Measurements from ENCODE around the gene LGR4.
"Not testable (repeated sequence)": the region's sequence is repeated elsewhere in the genome, so short reads cannot be mapped to it uniquely, and the experiment has no call there.

LGR4 gene

GRCh38 chr11:27352781-27353180, 119.8 kb downstream of the LGR4 start:
- no peak for DNase-seq

DNA sequence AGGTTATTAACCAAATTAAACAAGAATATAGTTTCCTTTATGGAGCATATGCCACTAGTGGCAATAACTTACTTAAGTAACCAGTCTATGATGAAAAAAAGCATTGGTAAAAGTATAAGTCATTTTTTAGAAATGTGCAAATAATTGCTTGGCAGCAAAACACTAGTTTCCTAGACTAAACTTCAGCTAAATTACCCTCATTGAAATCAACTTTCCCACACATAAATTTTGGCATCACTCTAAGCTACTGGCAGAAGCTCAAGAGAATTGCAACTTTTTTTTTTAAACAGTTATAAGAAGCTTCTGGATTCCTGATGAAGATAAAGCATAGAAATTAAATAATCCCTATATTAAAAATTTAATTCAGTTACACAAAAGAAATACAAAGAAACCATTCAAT, 122.1 kb downstream of the LGR4 start:
- no peak for DNase-seq

- no peak for DNase-seq
Measured at GRCh38 chr11:27349919-27350318, 122.7 kb downstream of the LGR4 start.

DNA sequence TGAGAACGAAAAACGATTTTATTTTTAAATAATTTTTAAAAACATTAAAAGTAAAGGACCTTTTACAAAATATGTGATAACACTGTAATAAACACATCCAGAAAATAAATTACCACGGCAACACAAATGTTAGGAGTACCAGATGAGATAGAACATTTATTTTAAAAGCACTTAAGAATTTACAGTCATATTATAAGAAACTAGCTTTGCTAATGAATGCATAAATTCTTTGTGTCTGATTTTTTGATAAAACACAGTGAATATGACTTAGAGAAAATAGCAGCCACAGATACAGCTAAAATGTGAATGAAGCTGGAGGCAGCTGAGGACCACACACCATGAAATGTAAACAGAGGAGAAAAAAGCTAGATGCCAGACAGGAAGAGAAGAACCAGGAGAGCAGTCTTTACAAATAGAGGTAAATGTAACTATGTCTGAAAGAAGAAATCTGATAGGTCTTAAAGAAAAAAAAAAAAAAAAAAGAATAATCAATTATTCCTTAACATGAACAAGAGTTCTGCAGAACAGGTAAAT, 124.2 kb downstream of the LGR4 start:
- no peak for DNase-seq

- no peak for DNase-seq
Measured at GRCh38 chr11:27347359-27348339, 124.9 kb downstream of the LGR4 start.

- DNase-seq = no peak
Measured at GRCh38 chr11:27339941-27340340, 132.6 kb downstream of the LGR4 start.

GRCh38 chr11:27334764-27335163, 137.8 kb downstream of the LGR4 start:
- DNase-seq = not testable (repeated sequence)

- no peak for DNase-seq
Measured at GRCh38 chr11:27331981-27332380, 140.6 kb downstream of the LGR4 start.

DNA sequence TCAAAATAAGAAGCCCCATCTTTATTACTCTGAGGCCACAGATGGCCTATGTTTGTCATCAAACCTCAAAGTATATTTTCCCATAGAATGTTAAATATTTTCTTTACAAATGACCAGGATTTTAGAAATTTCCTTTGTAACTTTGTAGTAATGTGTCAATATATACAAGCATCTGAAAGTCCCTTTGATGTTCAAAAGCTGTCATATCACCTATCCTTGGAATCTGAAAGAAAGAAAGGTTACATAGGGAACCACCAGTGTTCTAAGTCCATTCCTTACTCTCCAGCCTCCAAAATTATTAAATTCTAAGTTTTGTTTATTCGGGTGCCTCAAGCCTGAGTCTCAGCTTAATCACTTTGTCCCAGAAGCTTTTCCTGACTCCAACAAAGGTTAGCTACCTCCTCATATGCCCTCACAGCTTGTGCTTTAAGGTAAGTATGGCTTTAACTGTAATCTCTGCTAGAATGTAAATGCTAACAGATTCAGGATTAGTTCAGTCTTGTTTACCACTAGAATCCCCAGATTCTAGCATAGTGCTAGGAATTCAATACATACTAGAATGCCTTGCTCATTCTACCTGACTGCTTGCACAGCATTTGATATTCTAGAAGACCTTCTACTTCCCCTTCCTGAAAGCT, 141.8 kb downstream of the LGR4 start:
- DNase-seq = no peak

GRCh38 chr11:27329867-27330632, 142.5 kb downstream of the LGR4 start:
- DNase-seq = no peak

DNA sequence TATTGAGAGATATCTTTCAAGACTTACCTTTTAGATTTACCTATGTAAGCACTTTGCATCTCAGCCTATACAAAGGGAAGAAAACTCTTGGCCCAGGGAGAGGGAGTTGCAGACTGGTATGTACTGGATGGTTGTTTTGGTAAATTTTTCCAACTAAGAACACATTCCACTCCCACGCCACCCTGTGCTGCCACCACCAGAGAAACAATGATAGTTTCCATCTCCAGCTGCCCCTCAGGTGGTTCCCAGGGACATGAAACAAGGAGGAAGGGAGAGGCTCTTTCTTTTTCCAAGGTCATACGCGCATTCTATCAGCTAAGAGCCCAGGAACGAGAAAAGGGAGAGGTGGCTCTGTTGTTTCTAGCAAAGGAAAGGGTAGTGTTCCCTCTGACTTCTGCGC, 144.0 kb downstream of the LGR4 start:
- DNase-seq = no peak

GRCh38 chr11:27327064-27327463, 145.5 kb downstream of the LGR4 start:
- DNase-seq = not testable (repeated sequence)

GRCh38 chr11:27322196-27322595, 150.4 kb downstream of the LGR4 start:
- DNase-seq = not testable (repeated sequence)

GRCh38 chr11:27321340-27321739, 151.2 kb downstream of the LGR4 start:
- not testable (repeated sequence) for DNase-seq

DNA sequence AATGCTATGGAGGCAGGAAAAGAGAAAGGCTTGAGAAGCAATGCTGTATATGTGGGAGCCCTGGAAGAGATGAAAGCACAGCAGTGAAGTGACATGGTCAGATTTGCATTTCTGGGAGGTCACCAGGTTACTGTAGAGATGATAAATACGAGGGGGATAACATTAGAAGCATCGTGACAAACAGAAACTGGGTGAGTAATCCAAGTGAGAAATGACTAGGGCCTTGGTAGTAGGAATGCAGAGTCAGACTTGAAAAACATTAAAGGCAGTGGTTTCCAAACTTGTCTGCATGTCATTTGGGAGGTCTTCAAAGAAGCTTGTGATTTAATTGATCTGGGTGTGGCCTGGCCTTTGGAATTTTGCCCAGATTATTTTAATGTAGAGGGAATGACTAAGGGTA, 153.5 kb downstream of the LGR4 start:
- DNase-seq = no peak

- DNase-seq = no peak
Measured at GRCh38 chr11:27317751-27318150, 154.8 kb downstream of the LGR4 start.
